ENCODE data around the gene KRTAP10-9.
"Not testable (repeated sequence)": the region's sequence is repeated elsewhere in the genome, so short reads cannot be mapped to it uniquely, and the experiment has no call there.

KRTAP10-9 gene

DNA sequence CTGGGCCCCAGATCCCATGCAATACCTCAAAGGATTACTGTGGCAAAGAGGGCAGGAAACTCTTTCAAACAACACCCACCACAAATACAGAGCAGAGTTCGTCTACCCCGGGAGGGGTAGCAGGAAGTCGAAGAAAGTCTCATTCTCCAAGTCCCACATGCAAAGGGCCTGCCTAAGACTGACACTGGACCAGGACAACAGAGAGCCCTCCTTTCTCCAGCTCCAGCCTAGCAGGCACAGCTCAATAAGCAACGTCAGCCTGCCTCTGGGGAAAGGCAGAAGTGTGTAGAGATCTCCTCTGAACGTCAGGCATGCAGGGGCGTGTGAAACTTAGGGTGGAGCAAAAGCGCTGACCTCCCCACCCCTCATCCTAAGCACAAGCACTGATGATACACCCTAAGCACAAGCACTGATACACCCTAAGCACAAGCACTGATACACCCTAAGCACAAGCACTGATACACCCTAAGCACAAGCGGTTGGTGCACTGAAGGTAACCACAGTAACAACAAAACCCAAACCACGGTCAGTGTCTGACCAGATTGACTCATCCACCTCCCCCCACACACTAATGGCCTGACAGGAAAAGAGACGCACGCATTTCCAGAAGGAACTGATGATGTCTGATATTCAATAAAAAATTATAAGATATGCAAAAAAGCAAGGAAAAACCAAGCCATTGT lies 32.2 kb downstream of the KRTAP10-9 start:
- H3K4me3 ChIP-seq (ENCODE audit: control insufficient read depth, low read depth, low read length) = no peak overlapping the region
- no peak for DNase-seq (ENCODE audit: low read depth)
- TF ChIP-seq, protein P1, sequence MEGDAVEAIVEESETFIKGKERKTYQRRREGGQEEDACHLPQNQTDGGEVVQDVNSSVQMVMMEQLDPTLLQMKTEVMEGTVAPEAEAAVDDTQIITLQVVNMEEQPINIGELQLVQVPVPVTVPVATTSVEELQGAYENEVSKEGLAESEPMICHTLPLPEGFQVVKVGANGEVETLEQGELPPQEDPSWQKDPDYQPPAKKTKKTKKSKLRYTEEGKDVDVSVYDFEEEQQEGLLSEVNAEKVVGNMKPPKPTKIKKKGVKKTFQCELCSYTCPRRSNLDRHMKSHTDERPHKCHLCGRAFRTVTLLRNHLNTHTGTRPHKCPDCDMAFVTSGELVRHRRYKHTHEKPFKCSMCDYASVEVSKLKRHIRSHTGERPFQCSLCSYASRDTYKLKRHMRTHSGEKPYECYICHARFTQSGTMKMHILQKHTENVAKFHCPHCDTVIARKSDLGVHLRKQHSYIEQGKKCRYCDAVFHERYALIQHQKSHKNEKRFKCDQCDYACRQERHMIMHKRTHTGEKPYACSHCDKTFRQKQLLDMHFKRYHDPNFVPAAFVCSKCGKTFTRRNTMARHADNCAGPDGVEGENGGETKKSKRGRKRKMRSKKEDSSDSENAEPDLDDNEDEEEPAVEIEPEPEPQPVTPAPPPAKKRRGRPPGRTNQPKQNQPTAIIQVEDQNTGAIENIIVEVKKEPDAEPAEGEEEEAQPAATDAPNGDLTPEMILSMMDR (conservative IDR thresholded peaks at IDR 0.05; ENCODE audit: control insufficient read depth, insufficient read depth, low read depth, low read length) = no peak

DNA sequence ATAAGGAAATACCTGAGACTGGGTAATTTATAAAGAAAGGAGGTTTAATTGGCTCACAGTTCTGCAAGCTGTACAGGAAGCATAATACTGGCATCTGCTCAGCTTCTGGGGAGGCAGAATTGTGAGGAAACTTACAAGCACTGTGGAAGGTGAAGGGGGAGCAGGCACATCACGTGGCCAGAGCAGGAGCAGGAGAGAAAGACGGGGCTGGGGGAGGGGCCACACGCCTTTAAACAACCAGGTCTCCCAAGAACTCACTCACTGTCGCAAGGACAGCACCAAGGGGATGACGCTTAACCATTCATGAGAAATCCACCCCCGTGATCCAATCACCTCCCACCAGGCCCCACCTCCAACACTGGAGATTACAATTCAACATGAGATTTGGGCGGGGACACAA lies 34.7 kb downstream of the KRTAP10-9 start:
- not testable (repeated sequence) for H3K4me3 ChIP-seq (ENCODE audit: control insufficient read depth, low read depth, low read length); DNase-seq (ENCODE audit: low read depth)

DNA sequence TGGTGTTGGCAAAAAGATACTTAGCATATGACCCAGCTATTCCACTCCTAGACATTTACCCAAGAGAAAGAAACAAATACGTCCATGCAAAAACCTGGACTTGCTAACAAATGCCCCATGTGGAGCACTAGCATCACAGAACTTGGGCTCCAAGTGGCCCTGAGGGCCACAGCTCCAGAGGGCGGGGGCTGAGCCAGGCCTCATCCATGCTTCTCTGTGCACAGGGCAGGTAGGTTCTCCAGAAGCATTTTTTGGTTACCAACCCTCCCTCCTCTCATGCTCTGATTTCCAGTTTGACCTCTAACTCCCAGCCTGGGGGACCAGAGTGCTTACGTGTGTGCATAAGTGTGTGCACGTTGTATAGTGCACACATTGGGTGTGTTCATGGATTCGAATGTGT lies 37.8 kb downstream of the KRTAP10-9 start:
- H3K4me3 ChIP-seq (ENCODE audit: control insufficient read depth, low read depth, low read length) = no peak overlapping the region
- TF ChIP-seq, protein P1 (conservative IDR thresholded peaks at IDR 0.05; ENCODE audit: control insufficient read depth, insufficient read depth, low read depth, low read length) = no peak
- no peak for DNase-seq (ENCODE audit: low read depth)

DNA sequence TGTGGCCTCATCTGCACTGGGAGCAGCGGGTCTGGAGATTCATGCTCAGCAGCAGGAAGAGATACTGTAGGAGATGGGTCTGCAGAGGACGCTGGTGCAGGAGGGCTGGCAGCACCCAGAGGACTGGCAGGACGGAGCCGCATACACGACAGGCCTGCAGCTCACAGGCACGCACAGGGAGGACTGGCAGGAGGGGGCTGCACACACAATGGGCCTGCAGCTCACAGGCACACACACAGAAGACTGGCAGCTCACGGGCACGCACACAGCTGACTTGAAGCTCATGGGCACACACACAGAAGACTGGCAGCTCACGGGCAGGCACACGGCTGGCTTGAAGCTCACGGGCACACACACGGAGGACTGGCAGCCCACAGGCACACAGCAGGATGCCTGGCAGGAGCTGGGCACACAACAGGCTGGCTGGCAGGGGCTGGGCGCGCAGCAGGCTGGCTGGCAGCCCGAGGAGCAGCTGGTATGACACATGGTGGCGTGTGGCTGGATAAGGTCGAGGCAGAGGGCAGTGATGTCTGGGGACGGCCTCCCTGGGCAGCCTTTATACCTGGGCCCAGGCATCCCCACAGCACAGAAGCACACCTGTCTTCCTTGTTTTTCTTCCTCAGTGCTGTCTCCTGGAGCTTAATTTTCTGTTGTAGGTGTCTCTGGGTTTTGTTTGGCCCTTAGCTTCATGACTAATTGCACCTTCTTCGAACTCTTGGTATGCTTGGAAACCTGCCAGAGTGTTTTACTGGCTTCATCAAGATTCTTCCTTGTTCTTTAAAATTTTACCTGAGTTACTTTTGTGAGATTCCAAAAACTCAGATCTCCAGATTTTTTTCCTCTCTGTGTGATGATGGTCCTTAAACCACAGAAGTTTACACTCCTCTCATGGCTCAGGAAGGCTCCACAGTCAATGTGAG lies 39.8 kb downstream of the KRTAP10-9 start, which contains the start of gene KRTAP12-2:
KRTAP12-2 (minus strand) TSS at position 527 of the 920 bp plus-strand sequence; CDS start at position 486, 41 bp downstream.
- H3K4me3 ChIP-seq (ENCODE audit: control insufficient read depth, low read depth, low read length) = no peak within 1 kb of the TSS
- DNase-seq (ENCODE audit: low read depth) = no peak
- TF ChIP-seq, protein P1 (conservative IDR thresholded peaks at IDR 0.05; ENCODE audit: control insufficient read depth, insufficient read depth, low read depth, low read length) = no peak

DNA sequence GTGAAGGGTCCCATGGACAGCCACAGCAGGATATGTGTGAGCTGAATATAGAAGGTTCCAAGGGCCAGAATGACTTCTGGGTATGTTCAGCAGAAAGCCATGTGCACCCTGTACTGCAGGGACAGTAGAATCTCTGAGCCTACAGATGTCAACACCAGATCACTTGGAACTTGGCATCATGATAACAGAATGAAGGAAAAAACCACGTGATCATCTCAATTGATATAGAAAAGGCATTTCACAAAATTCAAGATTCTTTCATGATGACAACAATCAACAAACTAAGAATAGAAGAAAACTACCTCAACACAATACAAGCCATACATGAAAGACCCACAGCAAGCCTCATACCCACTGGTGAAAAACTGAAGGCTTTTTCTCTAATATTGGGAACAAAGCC lies 40.7 kb downstream of the KRTAP10-9 start:
- H3K4me3 ChIP-seq (ENCODE audit: control insufficient read depth, low read depth, low read length) = no peak overlapping the region
- TF ChIP-seq, protein P1 (conservative IDR thresholded peaks at IDR 0.05; ENCODE audit: control insufficient read depth, insufficient read depth, low read depth, low read length) = no peak
- no peak for DNase-seq (ENCODE audit: low read depth)

DNA sequence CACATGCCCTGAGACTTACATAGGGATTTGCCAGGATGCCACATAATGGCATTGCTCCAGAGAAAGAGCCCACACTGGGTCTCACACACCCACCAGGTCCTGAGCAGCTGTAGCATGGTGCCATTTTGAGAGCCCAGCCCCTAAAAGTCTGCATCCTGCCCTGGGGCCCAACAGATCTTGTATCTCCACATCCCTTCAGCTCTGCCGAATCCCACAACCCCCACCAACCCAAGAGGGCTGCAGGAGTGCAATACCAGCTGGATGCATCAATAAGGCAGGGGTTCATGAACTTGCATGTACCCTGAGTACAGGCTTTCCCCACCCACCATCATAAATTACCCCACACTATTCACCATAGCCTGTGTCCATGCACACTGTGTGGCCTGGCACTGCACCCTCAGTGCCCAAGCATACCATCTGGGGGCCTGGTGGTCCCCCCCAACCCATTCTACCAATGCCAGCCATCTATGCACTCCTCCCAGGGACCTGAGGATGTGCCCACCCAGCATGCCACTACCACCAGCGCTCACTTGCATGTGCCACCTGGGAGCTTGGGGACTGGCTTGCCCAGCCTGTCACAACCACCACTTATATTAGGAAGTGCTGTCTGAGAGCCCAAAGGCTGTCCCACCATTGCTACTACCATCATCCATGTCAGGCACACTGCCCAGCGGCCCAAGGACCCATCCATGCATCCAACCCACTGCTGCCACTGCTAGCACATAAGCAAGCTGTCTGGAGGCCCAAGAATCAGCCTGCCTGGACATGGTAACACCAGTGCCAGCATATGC lies 43.9 kb downstream of the KRTAP10-9 start:
- H3K4me3 ChIP-seq (ENCODE audit: control insufficient read depth, low read depth, low read length) = no peak overlapping the region
- TF ChIP-seq, protein P1 (conservative IDR thresholded peaks at IDR 0.05; ENCODE audit: control insufficient read depth, insufficient read depth, low read depth, low read length) = no peak
- DNase-seq (ENCODE audit: low read depth) = no peak

Data from fibroblast of mammary gland (primary cell).